ENCODE results near the gene DNPEP. TPM values are rescaled to one million over a fixed set of nuclear protein-coding genes. Genes with fewer than 3 reads are reported as not detected.

DNPEP gene
- total RNA-seq, 1 donor from 2014 or later = 50.8 TPM

DNA sequence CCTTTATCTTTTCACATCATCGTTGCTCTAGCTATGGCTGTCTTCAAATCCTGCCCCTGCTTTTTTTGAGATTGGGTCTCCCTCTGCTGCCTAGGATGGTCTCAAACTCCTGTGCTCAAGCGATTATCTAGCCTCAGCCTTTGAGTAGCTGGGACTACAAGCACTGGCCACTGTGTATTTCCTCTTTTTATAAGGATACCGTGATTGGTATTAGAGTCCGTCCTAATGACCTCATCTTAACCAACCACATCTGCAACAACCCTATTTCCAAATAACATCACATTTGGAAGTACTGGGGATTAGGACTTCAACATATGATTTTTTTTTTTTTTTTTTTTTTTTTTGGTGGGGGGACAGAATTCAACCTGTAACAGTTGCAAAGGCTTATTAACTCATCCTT is 64.3 kb downstream of the DNPEP start:
- H3K4me3 ChIP-seq (ENCODE audit: low read depth, low read length) = no peak overlapping the region
- H3K36me3 ChIP-seq (ENCODE audit: control insufficient read depth, insufficient read depth, low read length) = no peaks in the 10 kb centered on the region
- H3K27me3 ChIP-seq (ENCODE audit: control insufficient read depth, insufficient read depth, low read length) = peaks cover 1% of the 10 kb centered on the region
- DNase-seq (ENCODE audit: low read depth) (no peak), FAIRE-seq (no peak)
- TF ChIP-seq CTCF (IDR thresholded peaks at IDR 0.05; ENCODE audit: insufficient read depth, low read length, severe bottlenecking) = no peak

Other genes starting within 250 kb of the DNPEP start
- gene NHEJ1, start 227.1 kb downstream of the DNPEP start, total RNA-seq = 10.2 and 22.1 TPM in 2 replicates
- gene SLC23A3, start 217.9 kb downstream of the DNPEP start, total RNA-seq = 1.3 and 1.9 TPM in 2 replicates
- 44.2 and 54.5 TPM in 2 replicates for gene CNPPD1, start 211.0 kb downstream of the DNPEP start, total RNA-seq
- 57.4 and 110 TPM in 2 replicates for gene RETREG2, start 209.6 kb downstream of the DNPEP start, total RNA-seq
- gene ZFAND2B, start 181.1 kb downstream of the DNPEP start, total RNA-seq = 55.4 and 59.8 TPM in 2 replicates
- gene ABCB6, start 169.0 kb downstream of the DNPEP start, total RNA-seq = 40.2 and 46.1 TPM in 2 replicates
- gene ATG9A, start 158.3 kb downstream of the DNPEP start, total RNA-seq = 26.3 and 36.4 TPM in 2 replicates
- gene ANKZF1, start 158.1 kb downstream of the DNPEP start, total RNA-seq = 46.3 and 48.9 TPM in 2 replicates
- gene GLB1L, start 142.5 kb downstream of the DNPEP start, total RNA-seq = 3.7 and 4.7 TPM in 2 replicates
- 48.3 and 50.8 TPM in 2 replicates for gene STK16, start 142.4 kb downstream of the DNPEP start, total RNA-seq
- gene TUBA4B, start 134.7 kb downstream of the DNPEP start, total RNA-seq = not detected in 2 replicates
- gene TUBA4A, start 134.0 kb downstream of the DNPEP start, total RNA-seq = 47.9 and 68.7 TPM in 2 replicates
- gene DNAJB2, start 108.5 kb downstream of the DNPEP start, total RNA-seq = 57.6 and 60.0 TPM in 2 replicates
- gene PTPRN, start 78.5 kb downstream of the DNPEP start, total RNA-seq = 0.13 and 1.3 TPM in 2 replicates
- gene RESP18, start 55.2 kb downstream of the DNPEP start, total RNA-seq = not detected in 2 replicates
- not detected in 2 replicates for gene DES, start 30.5 kb upstream of the DNPEP start, total RNA-seq
- gene SPEG, start 46.9 kb upstream of the DNPEP start, total RNA-seq = 1.8 and 2.4 TPM in 2 replicates
- gene GMPPA, start 111.0 kb upstream of the DNPEP start, total RNA-seq = 40.3 and 49.0 TPM in 2 replicates
- gene ASIC4, start 126.6 kb upstream of the DNPEP start, total RNA-seq = under 0.01 and 0.53 TPM in 2 replicates
- 52.7 and 85.5 TPM in 2 replicates for gene CHPF, start 155.9 kb upstream of the DNPEP start, total RNA-seq
- gene TMEM198, start 156.1 kb upstream of the DNPEP start, total RNA-seq = under 0.01 and 0.13 TPM in 2 replicates
- gene OBSL1, start 183.6 kb upstream of the DNPEP start, total RNA-seq = 9.2 and 15.2 TPM in 2 replicates
- gene INHA, start 184.4 kb upstream of the DNPEP start, total RNA-seq = under 0.01 and 0.13 TPM in 2 replicates
- gene STK11IP, start 209.9 kb upstream of the DNPEP start, total RNA-seq = 11.3 and 16.9 TPM in 2 replicates
- 1.6 and 3.6 TPM in 2 replicates for gene SLC4A3, start 239.7 kb upstream of the DNPEP start, total RNA-seq